Measurements from ENCODE around the gene MYPN. TPM values are rescaled to one million over a fixed set of nuclear protein-coding genes. Genes with fewer than 3 reads are reported as not detected.

MYPN gene
- total and polyA plus RNA-seq, 2 experiments from 2014 or later, result not detected

- Histone ChIP-seq H2AFZ (peak overlapping the region; percentile 53; the same call in 1 of the 2 replicates), H3K27ac (ENCODE audit: low read depth) (no peak overlapping the region), H3K4me2 (no peak overlapping the region), H3K27me3 (ENCODE audit: insufficient read depth) (no peaks in the 10 kb centered on the region), H3K36me3 (ENCODE audit: insufficient read depth) (no peaks in the 10 kb centered on the region), H3K9me2 (ENCODE audit: insufficient read depth) (no peaks in the 10 kb centered on the region), H3K4me3 (no peak overlapping the region), H3K79me2 (replicated peaks; ENCODE audit: insufficient read depth) (no peaks in the 10 kb centered on the region), H3K4me1 (ENCODE audit: insufficient read depth) (peaks cover 17% of the 10 kb centered on the region), H3F3A (replicated peaks; ENCODE audit: low read depth) (peaks cover 5% of the 10 kb centered on the region), H4K20me1 (replicated peaks; ENCODE audit: insufficient read depth) (no peaks in the 10 kb centered on the region)
- no peak for ATAC-seq
- Mint-ChIP-seq H3K27ac (no peak overlapping the region), H3K9me3 (no peaks in the 10 kb centered on the region), H3K4me3 (no peak overlapping the region), H3K4me1 (peaks cover 28% of the 10 kb centered on the region), H3K36me3 (ENCODE audit: low read depth) (no peaks in the 10 kb centered on the region), H3K27me3 (ENCODE audit: insufficient read depth, low read depth, poor library complexity) (peaks cover 2% of the 10 kb centered on the region)
- DNase-seq (ENCODE audit: low spot score), result no peak
- TF ChIP-seq JUNB (IDR thresholded peaks at IDR 0.05; ENCODE audit: unreplicated experiment) (no peak), ZNF114 (CRISPR knock-in tag; IDR thresholded peaks at IDR 0.05) (no peak)
Measured at GRCh38 chr10:68086011-68086410, 23.3 kb upstream of the MYPN start.

DNA sequence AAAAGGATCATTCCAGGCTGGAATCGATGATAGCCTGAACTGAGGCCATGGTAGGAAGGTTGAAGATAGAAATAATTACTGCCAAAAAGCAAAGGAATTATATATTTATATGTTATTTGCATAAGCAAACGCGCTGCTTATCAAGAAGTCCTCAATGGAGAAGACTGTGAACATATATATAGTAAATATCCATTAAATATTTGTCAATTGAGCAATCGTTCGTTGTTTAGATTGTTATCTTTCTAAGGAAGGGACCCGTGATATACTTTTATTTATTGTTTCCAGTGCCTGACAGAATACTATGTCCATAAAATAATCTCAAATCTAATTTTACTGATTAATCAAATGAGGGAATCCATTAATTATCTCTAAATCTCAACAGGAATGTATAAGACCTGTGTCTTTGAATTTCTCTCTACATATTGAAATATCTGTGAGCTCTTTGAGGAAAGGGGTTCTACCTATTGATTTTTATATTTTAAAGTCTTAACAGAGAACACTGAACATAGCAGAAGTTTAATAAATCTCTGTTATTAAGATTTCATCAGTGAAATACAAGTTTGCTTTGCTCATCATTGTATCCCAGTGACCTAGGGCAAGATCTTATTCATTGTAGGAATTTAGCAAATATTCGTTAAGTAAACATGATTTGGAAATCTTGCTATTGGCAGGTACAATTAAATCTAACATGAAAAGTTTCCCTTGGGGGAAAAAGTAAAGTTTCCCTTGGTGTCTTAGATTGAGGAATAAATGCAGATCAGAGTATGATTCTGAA is 22.2 kb upstream of the MYPN start:
- TF ChIP-seq JUNB (IDR thresholded peaks at IDR 0.05; ENCODE audit: unreplicated experiment) (no peak), STAT1 (IDR thresholded peaks at IDR 0.05; ENCODE audit: unreplicated experiment) (no peak), CREB1 (CRISPR knock-in tag; IDR thresholded peaks at IDR 0.05; ENCODE audit: low read depth) (no peak), POLR2AphosphoS5 (IDR thresholded peaks at IDR 0.05; ENCODE audit: low read depth) (no peak), REST (IDR thresholded peaks at IDR 0.05; ENCODE audit: unreplicated experiment) (no peak)
- TF ChIP-seq, protein P1, sequence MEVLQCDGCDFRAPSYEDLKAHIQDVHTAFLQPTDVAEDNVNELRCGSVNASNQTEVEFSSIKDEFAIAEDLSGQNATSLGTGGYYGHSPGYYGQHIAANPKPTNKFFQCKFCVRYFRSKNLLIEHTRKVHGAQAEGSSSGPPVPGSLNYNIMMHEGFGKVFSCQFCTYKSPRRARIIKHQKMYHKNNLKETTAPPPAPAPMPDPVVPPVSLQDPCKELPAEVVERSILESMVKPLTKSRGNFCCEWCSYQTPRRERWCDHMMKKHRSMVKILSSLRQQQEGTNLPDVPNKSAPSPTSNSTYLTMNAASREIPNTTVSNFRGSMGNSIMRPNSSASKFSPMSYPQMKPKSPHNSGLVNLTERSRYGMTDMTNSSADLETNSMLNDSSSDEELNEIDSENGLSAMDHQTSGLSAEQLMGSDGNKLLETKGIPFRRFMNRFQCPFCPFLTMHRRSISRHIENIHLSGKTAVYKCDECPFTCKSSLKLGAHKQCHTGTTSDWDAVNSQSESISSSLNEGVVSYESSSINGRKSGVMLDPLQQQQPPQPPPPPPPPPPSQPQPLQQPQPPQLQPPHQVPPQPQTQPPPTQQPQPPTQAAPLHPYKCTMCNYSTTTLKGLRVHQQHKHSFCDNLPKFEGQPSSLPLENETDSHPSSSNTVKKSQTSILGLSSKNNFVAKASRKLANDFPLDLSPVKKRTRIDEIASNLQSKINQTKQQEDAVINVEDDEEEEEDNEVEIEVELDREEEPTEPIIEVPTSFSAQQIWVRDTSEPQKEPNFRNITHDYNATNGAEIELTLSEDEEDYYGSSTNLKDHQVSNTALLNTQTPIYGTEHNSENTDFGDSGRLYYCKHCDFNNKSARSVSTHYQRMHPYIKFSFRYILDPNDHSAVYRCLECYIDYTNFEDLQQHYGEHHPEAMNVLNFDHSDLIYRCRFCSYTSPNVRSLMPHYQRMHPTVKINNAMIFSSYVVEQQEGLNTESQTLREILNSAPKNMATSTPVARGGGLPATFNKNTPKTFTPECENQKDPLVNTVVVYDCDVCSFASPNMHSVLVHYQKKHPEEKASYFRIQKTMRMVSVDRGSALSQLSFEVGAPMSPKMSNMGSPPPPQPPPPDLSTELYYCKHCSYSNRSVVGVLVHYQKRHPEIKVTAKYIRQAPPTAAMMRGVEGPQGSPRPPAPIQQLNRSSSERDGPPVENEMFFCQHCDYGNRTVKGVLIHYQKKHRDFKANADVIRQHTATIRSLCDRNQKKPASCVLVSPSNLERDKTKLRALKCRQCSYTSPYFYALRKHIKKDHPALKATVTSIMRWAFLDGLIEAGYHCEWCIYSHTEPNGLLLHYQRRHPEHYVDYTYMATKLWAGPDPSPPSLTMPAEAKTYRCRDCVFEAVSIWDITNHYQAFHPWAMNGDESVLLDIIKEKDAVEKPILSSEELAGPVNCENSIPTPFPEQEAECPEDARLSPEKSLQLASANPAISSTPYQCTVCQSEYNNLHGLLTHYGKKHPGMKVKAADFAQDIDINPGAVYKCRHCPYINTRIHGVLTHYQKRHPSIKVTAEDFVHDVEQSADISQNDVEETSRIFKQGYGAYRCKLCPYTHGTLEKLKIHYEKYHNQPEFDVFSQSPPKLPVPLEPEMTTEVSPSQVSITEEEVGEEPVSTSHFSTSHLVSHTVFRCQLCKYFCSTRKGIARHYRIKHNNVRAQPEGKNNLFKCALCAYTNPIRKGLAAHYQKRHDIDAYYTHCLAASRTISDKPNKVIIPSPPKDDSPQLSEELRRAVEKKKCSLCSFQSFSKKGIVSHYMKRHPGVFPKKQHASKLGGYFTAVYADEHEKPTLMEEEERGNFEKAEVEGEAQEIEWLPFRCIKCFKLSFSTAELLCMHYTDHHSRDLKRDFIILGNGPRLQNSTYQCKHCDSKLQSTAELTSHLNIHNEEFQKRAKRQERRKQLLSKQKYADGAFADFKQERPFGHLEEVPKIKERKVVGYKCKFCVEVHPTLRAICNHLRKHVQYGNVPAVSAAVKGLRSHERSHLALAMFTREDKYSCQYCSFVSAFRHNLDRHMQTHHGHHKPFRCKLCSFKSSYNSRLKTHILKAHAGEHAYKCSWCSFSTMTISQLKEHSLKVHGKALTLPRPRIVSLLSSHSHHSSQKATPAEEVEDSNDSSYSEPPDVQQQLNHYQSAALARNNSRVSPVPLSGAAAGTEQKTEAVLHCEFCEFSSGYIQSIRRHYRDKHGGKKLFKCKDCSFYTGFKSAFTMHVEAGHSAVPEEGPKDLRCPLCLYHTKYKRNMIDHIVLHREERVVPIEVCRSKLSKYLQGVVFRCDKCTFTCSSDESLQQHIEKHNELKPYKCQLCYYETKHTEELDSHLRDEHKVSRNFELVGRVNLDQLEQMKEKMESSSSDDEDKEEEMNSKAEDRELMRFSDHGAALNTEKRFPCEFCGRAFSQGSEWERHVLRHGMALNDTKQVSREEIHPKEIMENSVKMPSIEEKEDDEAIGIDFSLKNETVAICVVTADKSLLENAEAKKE (CRISPR knock-in tag; IDR thresholded peaks at IDR 0.05), result no peak
- Histone ChIP-seq H3K36me3 (ENCODE audit: insufficient read depth) (no peaks in the 10 kb centered on the region), H3K27me3 (ENCODE audit: insufficient read depth) (no peaks in the 10 kb centered on the region), H2AFZ (peak overlapping the region; percentile 73), H3F3A (replicated peaks; ENCODE audit: low read depth) (no peaks in the 10 kb centered on the region), H4K20me1 (replicated peaks; ENCODE audit: insufficient read depth) (no peaks in the 10 kb centered on the region), H3K4me1 (ENCODE audit: insufficient read depth) (peaks cover 17% of the 10 kb centered on the region), H3K9me2 (ENCODE audit: insufficient read depth) (no peaks in the 10 kb centered on the region), H3K27ac (ENCODE audit: low read depth) (0 out of 2 replicates have a peak overlapping the region, but pooled peaks have one; percentile 20), H3K79me2 (replicated peaks; ENCODE audit: insufficient read depth) (no peaks in the 10 kb centered on the region), H3K4me2 (0 out of 2 replicates have a peak overlapping the region, but pooled peaks have one; percentile 2), H3K4me3 (no peak overlapping the region)
- Mint-ChIP-seq H3K4me3 (no peak overlapping the region), H3K4me1 (peaks cover 24% of the 10 kb centered on the region), H3K27me3 (ENCODE audit: insufficient read depth, low read depth, poor library complexity) (peaks cover 2% of the 10 kb centered on the region), H3K27ac (peak overlapping the region; percentile 16; the same call in 1 of the 2 replicates), H3K36me3 (ENCODE audit: low read depth) (no peaks in the 10 kb centered on the region), H3K9me3 (no peaks in the 10 kb centered on the region)
- DNase-seq (ENCODE audit: low spot score) (no peak), ATAC-seq (no peak)
